Stimulated activated CD8-positive, alpha-beta memory T cell treated with anti-CD3 and anti-CD28 coated beads, Interleukin-7, amount 100 ng/mL, for 1 hour (primary cell): Measurements from ENCODE around the gene CRLF2.
"Not testable (repeated sequence)": the region's sequence is repeated elsewhere in the genome, so short reads cannot be mapped to it uniquely, and the experiment has no call there.

Source experiments
- DNase-seq, 2 donors: peaks; one replicate each; pipeline ENCODE4 v3.0.0-alpha.2; 2020; ENCODE audit warnings: low read depth in 2 of 2

The CRLF2 gene

GRCh38 chrX:1212532-1212931, at the start of gene CRLF2:
TSS of gene CRLF2 (minus strand) at chrX:1212649. CDS start at chrX:1212634, 15 bp downstream.
- no peak for DNase-seq

- not testable (repeated sequence) for DNase-seq
These were observed 49.3 kb upstream of the CRLF2 start for GRCh38 chrX:1261771-1262170.

- no peak for DNase-seq
These were observed 48.8 kb upstream of the CRLF2 start for GRCh38 chrX:1261285-1261684.

- DNase-seq, result no peak
These were observed 40.4 kb upstream of the CRLF2 start for GRCh38 chrX:1252861-1253260.

- DNase-seq, result peak in 1 of 2 donors; percentile 39
These were observed 36.8 kb upstream of the CRLF2 start for GRCh38 chrX:1249101-1249887.

- DNase-seq, result no peak
These were observed 36.0 kb upstream of the CRLF2 start for GRCh38 chrX:1248331-1249061.

- DNase-seq, result peak; percentile 54 to 74
These were observed 34.4 kb upstream of the CRLF2 start for GRCh38 chrX:1246816-1247215.

- DNase-seq, result no peak
These were observed 32.0 kb upstream of the CRLF2 start for GRCh38 chrX:1244164-1245076.

- DNase-seq, result no peak
These were observed 30.5 kb upstream of the CRLF2 start for GRCh38 chrX:1242891-1243402.

GRCh38 chrX:1240551-1240950, 28.1 kb upstream of the CRLF2 start:
- not testable (repeated sequence) for DNase-seq

GRCh38 chrX:1239681-1240142, 27.3 kb upstream of the CRLF2 start:
- no peak for DNase-seq

GRCh38 chrX:1231850-1232465, 19.5 kb upstream of the CRLF2 start:
- DNase-seq, result no peak

GRCh38 chrX:1228101-1228500, 15.7 kb upstream of the CRLF2 start:
- DNase-seq, result not testable (repeated sequence)

- DNase-seq, result no peak
These were observed 13.8 kb upstream of the CRLF2 start for GRCh38 chrX:1226249-1226648.

- no peak for DNase-seq
These were observed 12.5 kb upstream of the CRLF2 start for GRCh38 chrX:1224954-1225353.

- DNase-seq, result no peak
These were observed 10.8 kb upstream of the CRLF2 start for GRCh38 chrX:1223242-1223600.

- DNase-seq, result no peak
These were observed 10.2 kb upstream of the CRLF2 start for GRCh38 chrX:1222531-1223241.

GRCh38 chrX:1221296-1221845, 8.9 kb upstream of the CRLF2 start:
- no peak for DNase-seq

GRCh38 chrX:1218286-1218685, 5.8 kb upstream of the CRLF2 start:
- no peak for DNase-seq

GRCh38 chrX:1215123-1215823, 2.8 kb upstream of the CRLF2 start:
- DNase-seq, result no peak
